RCC 7860 (cell line): ENCODE results near the gene PWWP2B.

Source experiments
- DNase-seq: peaks from one replicate; pipeline ENCODE4 v3.0.0-alpha.2; 2015; ENCODE audit warnings: low spot score
- FAIRE-seq: peaks from 2 replicates; lab custom pipeline; 2012; peaks lifted over from hg19 to GRCh38; lab: Jason Lieb, UNC

The PWWP2B gene

DNA sequence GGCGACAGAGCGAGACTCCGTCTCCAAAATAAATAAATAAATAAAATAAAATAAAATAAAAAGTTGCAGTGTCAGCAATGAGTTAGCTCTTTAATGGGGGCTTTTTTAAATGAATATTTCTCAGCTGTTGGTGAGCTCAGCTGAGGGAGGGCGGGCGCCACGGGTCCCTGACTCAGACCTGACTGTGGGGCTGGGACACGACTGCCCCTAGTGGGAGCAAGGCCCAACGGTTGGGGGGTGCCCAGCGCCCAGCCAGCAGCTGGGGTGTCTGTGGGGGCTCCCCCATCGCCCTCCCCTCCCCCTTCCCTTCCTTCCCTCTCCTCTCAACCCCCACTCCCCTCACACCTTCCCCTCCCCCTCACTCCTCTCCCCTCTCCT, 46.6 kb downstream of the PWWP2B start:
- FAIRE-seq (no peak), DNase-seq (no peak)

- DNase-seq = no peak
- no peak for FAIRE-seq
Observed at GRCh38 chr10:132443983-132444876, 47.2 kb downstream of the PWWP2B start.

DNA sequence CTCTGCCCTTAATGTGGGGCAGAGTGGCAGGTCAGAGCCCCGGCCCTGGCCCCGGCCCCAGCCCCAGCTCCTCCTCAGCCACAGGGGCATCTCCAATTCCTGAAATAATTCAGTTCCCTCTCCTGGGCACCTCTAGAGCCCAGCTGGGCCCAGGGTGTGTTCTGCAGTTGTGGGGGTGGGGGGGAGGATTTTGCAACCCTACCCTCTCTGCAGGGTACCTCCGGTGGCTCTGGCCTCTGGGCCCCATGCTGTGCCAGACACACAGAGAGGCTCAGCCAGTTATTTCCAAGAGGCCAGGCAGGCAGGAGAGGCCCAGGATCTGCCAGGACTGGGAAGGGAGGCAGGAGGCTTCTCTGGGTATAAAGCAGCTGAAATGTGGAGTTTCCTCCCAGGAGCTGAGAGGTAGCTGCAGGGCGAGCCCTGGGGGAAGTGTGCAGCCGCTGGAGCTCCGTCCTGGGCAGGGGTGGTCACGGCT, 47.9 kb downstream of the PWWP2B start:
- FAIRE-seq = no peak
- DNase-seq = no peak

DNA sequence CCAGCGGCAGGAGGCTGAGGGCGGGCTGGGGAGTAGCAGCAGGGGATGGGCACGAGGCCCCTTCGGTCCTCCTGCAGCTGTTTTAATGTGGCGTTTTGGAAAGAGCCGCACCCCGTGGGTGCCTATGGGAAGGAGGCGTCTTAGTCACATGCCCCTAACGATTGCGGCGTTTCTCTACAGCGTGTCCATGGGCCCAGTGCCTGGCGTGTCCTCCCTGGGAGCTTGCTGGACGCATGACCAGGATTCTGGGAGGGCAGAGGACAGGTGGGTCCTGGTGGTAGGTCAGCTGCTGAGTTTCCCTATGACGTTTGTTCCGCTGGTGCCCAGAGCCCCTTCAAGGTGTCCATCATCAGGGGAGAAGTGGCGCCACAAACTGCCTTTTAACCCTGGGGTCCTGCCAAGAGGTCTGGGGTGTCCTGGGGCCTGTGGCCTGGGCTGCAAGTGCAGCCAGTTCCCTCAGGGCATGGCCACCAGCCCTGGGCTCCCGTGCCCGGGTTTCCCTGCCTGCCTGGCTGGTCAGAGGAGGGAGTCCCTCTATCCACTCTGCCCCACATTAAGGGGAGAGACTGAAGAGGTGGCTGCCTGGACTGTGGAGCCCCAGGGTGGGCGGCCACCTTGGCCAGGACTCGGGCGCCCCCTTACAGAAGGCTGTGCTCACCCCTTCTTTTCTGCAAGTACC, 48.7 kb downstream of the PWWP2B start:
- no peak for FAIRE-seq
- no peak for DNase-seq

DNA sequence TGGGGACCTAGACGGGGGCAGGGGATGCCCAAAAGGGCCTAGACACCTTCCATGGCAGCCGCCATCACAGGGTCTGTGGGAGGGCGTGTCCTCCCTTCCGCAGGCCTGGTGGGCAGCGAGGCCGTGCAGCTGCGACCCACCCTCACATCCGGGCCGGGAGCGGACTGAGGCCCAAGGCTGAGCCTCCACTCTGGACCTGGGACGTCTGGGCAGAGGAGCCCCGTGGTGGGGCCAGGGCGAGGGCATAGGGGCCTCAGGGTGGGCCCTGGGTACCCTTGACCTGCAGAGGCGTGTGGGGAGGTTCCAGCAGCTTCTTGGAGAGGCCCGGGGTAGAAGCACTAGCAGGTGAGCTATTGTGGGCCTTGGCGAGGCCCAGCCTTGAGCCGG, 49.2 kb downstream of the PWWP2B start:
- no peak for FAIRE-seq
- DNase-seq = no peak

GRCh38 chr10:132446661-132447445, 49.9 kb downstream of the PWWP2B start:
- no peak for FAIRE-seq
- DNase-seq = peak; percentile 69

GRCh38 chr10:132447446-132448247, 50.6 kb downstream of the PWWP2B start:
- DNase-seq (peak; percentile 75), FAIRE-seq (no peak)

- FAIRE-seq = no peak
- peak; percentile 65 for DNase-seq
Observed at GRCh38 chr10:132448248-132448731, 51.3 kb downstream of the PWWP2B start.

DNA sequence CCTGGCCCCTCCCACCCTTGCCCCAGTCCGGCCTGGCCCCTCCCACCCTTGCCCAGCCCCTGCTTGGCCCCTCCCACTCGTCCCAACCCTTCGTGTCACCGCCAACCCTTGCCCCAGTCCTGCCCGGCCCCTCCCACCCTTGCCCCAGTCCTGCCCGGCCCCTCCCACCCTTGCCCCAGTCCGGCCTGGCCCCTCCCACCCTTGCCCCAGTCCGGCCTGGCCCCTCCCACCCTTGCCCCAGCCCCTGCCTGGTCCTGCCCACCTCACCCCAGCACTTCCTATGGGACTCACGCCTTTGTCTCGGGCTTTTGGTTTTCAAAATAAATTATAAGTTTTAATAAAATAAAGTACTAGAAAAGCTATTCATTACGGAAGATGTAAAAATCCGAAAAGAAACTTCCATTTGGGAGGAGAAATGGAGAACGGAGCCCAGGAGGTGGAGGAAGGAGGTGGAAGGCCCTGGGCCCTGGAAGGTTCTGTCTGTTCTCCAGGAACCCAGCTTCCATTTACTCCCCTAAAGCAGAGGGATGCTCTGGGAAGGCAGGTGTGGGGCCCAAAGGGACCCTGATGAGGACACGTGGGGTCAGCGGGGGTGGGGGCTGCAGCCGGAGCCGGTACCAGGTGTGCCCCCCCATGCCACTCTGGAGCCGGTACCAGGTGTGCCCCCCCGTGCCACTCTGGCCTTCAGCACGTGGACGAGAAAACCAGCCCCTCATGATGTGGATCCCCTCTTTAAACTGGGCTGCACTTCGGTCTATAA, 52.2 kb downstream of the PWWP2B start:
- DNase-seq = no peak

GRCh38 chr10:132449811-132450181, 52.8 kb downstream of the PWWP2B start:
- no peak for FAIRE-seq
- DNase-seq = no peak

More for the DNA sequence above, 52.2 kb downstream of the PWWP2B start:
- no peak for FAIRE-seq

GRCh38 chr10:132450466-132450824, 53.4 kb downstream of the PWWP2B start:
- FAIRE-seq (no peak), DNase-seq (no peak)

DNA sequence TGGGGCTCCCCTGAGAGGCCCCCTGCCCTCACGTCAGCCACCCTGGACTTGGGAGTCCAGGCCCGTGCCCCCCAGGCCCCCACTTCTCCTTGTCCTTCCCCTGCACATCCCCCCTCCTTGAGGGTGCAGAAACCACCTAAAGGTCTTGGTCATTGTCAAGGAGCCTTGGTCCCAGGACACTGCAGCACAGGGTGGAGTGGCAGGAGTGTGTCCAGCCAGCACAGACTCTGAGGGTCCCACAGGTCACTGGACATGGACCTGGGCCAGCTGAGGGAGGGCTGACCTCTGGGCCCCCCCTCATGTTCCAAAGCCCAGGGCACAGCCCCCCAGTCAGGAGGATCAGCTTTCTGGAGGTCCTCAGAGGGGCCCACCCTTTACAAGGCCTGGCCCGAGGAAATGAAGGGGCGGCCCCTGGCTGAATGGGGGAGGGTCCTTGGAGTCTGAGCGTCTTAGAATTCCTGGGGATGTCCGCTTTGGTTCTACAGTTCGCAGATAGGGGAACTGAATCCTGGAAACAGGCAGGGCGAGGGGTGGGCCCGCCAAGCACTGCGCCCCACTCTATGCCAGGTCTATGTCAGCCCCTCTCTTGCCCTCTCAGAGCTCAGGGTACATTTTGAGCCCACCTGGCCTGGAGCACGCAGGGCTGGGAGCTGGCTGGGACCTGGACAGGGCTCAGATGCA, 54.0 kb downstream of the PWWP2B start:
- no peak for FAIRE-seq
- no peak for DNase-seq

DNA sequence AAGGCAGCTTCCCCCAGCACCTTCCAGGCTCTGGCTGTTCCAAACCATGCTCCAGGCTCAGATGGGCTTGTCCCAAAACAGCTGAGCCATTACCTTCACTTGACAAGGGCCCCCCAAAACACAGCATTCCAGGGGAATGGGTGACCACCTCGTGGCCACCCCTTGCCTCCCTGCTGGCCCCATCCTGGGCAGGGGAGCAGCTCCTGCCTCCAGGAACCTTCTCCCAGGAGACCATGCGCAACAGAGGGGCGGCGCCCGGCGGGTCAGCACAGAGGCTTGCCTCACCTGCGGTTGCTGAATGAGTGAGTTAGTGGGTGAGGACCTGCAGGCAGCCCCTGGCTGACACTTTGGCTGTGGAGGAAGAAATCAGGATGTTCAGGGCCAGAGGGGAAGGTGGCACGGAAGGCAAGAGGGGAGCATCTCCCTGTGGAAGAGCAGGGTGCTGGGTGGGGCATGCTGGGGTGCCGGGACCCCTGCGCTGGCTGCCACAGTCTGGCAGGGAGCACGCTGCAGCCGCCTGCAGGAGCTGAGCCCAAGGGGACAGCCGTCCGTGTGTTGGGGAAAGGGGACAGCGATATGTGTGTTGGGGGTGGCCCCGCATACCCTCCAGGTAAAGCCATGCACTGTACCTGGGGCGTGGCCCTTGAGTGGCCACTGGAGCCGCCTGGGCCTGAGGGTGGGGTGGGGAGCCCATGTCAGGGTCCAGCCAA, 54.7 kb downstream of the PWWP2B start:
- no peak for FAIRE-seq

GRCh38 chr10:132452216-132452650, 55.2 kb downstream of the PWWP2B start:
- FAIRE-seq = no peak
- no peak for DNase-seq

More for the DNA sequence above, 54.7 kb downstream of the PWWP2B start:
- DNase-seq = no peak

- DNase-seq (peak; percentile 61), FAIRE-seq (no peak)
Observed at GRCh38 chr10:132452651-132453469, 55.9 kb downstream of the PWWP2B start.

DNA sequence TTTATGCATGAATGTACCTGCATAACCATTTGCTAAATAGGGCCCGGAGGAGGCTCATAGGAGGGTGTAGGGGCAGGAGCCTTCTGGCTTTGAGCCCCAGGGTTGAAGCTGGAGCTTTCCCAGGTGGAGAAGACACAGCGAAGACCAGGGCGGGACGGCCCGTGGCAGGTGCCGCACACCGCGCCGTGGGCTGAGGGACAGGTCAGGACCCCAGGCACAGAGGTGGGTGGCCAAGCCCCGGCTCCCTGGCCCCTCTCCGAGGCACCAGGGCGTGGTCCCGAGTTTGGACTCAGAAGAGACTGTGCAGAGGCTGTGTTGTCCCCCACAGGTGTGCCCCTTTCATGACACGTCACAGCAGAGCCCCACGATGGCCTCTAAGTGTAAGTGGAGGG, 56.5 kb downstream of the PWWP2B start:
- FAIRE-seq (no peak), DNase-seq (no peak)
